Common myeloid progenitor, CD34-positive (primary cell): ENCODE data around the gene TBC1D3B.
A peak's percentile ranks its signal among the peaks of the same experiment; 100 is the strongest.

Experiments used
- CTCF ChIA-PET: fragments of 350-600 bp; sonication (Branson Sonifier 250); formaldehyde crosslinking; loops from one replicate; lab custom pipeline; 2021; ENCODE audit warnings: antibody characterized with exemption; lab: Charles Lee
- POLR2A ChIA-PET: fragments of 350-600 bp; sonication (Branson Sonifier 250); formaldehyde crosslinking; loops from one replicate; lab custom pipeline; 2021; ENCODE audit warnings: antibody characterized with exemption; lab: Charles Lee
- DNase-seq, 3 donors: peaks; one replicate each; pipeline versions ENCODE4 v3.0.0 to v3.0.0-alpha.2; 2013
- H3K27ac ChIP-seq, 2 experiments: 1 replicate in 1 of 2; 2 replicates in 1 of 2; pipeline ENCODE4 v1.7.0; 2013; ENCODE audit warnings: inconsistent platforms in 2 of 2, low read length in 2 of 2, mild to moderate bottlenecking in 2 of 2, low read depth in 1 of 2, moderate library complexity in 1 of 2; ENCODE audit not compliant: severe bottlenecking in 2 of 2, insufficient read depth in 1 of 2, poor library complexity in 1 of 2
- H3K27me3 ChIP-seq, 5 experiments: replicated peaks in 2 of 5; 1 replicate in 3 of 5; 2 replicates in 2 of 5; pipeline versions ENCODE4 v1.6.1 to v1.7.0; 2013; ENCODE audit warnings: low read length in 4 of 5, mild to moderate bottlenecking in 2 of 5, moderate library complexity in 2 of 5, inconsistent platforms in 1 of 5; ENCODE audit not compliant: insufficient read depth in 5 of 5, control insufficient read depth in 4 of 5
- H3K36me3 ChIP-seq, 4 experiments: 1 replicate in 2 of 4; 2 replicates in 2 of 4; pipeline versions ENCODE4 v1.6.1 to v1.7.0; 2013; ENCODE audit warnings: low read length in 3 of 4, control low read depth in 1 of 4, mild to moderate bottlenecking in 1 of 4; ENCODE audit not compliant: control insufficient read depth in 4 of 4, insufficient read depth in 4 of 4
- H3K4me1 ChIP-seq, 4 experiments: 1 replicate in 3 of 4; 2 replicates in 1 of 4; pipeline versions ENCODE4 v1.6.1 to v1.7.1; 2013; ENCODE audit warnings: low read length in 3 of 4, mild to moderate bottlenecking in 3 of 4, control low read depth in 1 of 4, inconsistent platforms in 1 of 4, moderate library complexity in 1 of 4; ENCODE audit not compliant: control insufficient read depth in 4 of 4, insufficient read depth in 4 of 4; ENCODE audit errors: control extremely low read depth in 1 of 4
- H3K4me3 ChIP-seq, 7 experiments: 1 replicate in 4 of 7; 2 replicates in 3 of 7; pipeline versions ENCODE4 v1.5.1 to v1.7.0; 2013; ENCODE audit warnings: mild to moderate bottlenecking in 7 of 7, low read length in 6 of 7, moderate library complexity in 6 of 7, inconsistent platforms in 2 of 7, low read depth in 2 of 7, control low read depth in 1 of 7; ENCODE audit not compliant: insufficient read depth in 4 of 7, control insufficient read depth in 1 of 7; ENCODE audit errors: extremely low read depth in 1 of 7
- H3K9me3 ChIP-seq, 5 experiments: 1 replicate in 4 of 5; 2 replicates in 1 of 5; pipeline versions ENCODE4 v1.6.1 to v1.7.1; 2013; ENCODE audit warnings: low read length in 4 of 5, mild to moderate bottlenecking in 2 of 5, inconsistent platforms in 1 of 5, low read depth in 1 of 5, moderate library complexity in 1 of 5; ENCODE audit not compliant: control insufficient read depth in 4 of 5, insufficient read depth in 2 of 5; ENCODE audit errors: control extremely low read depth in 1 of 5
- WGBS: methylation state at CpG from one replicate; pipeline ENCODE4 v1.1.5; 2013; ENCODE audit not compliant: insufficient coverage; 5-methylcytosine and 5-hydroxymethylcytosine counted together

Gene TBC1D3B

DNA sequence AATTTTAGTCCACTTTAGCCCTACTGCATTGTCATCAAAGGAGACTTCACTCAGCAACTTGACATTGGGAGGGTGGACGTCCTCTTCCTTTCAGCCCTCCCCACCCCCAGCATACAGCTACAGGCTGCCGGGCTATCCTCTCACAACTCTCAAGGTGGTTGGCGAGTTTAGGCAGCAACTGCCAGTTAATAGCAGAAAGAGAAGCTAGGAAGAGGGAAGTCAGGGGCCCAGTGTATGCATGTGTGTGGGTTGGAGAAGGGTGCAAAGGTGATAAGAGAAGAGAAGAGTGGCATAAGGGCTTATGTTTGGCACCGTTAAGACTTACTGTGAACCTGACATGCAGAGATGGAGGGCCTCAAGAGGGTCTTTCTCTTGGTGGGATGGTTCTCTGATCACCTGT lies 41.0 kb downstream of the TBC1D3B start:
- no peaks in the 10 kb centered on the region for H3K36me3 ChIP-seq
- peaks cover 0 to 11% (median 4%) of the 10 kb centered on the region in 4 experiments for H3K4me1 ChIP-seq
- H3K9me3 ChIP-seq = no peaks in the 10 kb centered on the region
- POLR2A ChIA-PET = no interaction called here
- no peak overlapping the region for H3K4me3 ChIP-seq
- no peak overlapping the region for H3K27ac ChIP-seq
- H3K27me3 ChIP-seq = peaks cover 0 to 2% (median 0%) of the 10 kb centered on the region in 5 experiments
- WGBS = 84% methylated on average over 3 of the region's 4 CpGs
- CTCF ChIA-PET = interaction anchor here (1.0 to 16.2 kb wide), 6 partner anchors 12 to 169 kb away, joined by 3 to 187 read pairs (median 4); no protein-coding TSS in a partner anchor
- DNase-seq = peak in 1 of 3 donors; percentile 30

DNA sequence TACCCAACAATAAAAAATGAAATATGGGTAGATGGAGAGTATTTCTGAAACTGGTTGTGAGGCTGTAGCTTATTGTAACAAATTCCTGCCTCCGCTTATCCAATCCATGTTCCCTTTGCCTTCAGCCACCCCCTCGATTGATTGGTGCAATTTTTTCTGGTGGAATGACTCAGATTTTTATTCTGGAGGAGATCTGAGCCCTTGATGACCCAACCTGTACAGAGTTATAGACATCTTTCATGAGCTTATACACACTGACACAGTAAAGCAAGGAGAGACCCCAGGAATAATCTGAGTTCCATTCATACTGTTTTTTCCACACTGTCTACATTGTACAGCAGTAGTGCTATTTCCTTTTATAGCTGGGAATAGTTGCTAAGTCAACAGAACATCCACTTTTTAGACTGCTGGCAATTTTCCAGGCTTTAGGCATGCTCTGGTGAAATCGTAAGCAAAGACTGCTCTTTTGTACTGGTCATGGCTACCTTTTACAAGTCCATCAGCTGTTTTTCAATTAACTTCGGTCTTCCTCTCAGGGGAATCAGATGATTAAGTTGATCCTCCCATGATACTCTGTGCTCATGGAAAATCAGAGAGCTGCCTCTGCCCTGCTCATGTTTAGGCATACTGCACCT lies 42.7 kb downstream of the TBC1D3B start:
- Histone ChIP-seq H3K36me3 (no peaks in the 10 kb centered on the region), H3K9me3 (no peaks in the 10 kb centered on the region), H3K27me3 (peaks cover 0 to 2% (median 0%) of the 10 kb centered on the region in 5 experiments), H3K4me3 (no peak overlapping the region), H3K4me1 (peaks cover 0 to 11% (median 4%) of the 10 kb centered on the region in 4 experiments), H3K27ac (no peak overlapping the region)
- 81% methylated on average over 4 of the region's 4 CpGs for WGBS
- DNase-seq = no peak
- POLR2A ChIA-PET = no interaction called here
- CTCF ChIA-PET = interaction anchor here (1.5 to 16.2 kb wide), 8 partner anchors 8 to 203 kb away, joined by 3 to 187 read pairs (median 5); partner anchors contain the start of gene RDM1

DNA sequence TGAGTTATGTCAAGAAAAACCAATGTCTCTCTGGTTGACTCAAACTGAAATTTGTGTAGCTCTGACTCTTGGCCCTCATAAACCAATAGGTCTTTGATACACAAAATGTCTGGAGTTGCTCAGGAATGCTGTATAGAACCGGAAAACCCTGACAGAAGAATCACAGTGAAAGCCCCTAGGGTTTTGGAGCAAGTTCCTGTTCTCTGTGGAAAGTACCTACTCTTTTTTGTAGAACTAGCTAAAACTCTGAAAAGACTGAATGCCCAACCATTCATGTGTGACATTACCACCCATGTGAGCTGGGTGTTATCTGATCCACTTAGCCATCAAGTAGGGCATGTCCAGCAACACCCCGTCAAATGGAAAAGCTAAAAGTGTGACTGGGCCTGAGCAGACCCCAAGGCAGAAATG lies 44.0 kb downstream of the TBC1D3B start:
- Histone ChIP-seq H3K27ac (no peak overlapping the region), H3K27me3 (peaks cover 0 to 2% (median 0%) of the 10 kb centered on the region in 5 experiments), H3K9me3 (no peaks in the 10 kb centered on the region), H3K4me3 (no peak overlapping the region), H3K36me3 (no peaks in the 10 kb centered on the region), H3K4me1 (peaks cover 0 to 11% (median 4%) of the 10 kb centered on the region in 4 experiments)
- ChIA-PET CTCF (interaction anchor here (1.1 to 16.2 kb wide), 11 partner anchors 9 to 201 kb away, joined by 3 to 187 read pairs (median 5); partner anchors contain the start of genes CCL16 and RDM1), POLR2A (interaction anchor here (0.6 to 1.3 kb wide), 4 partner anchors 20 to 436 kb away, joined by 3 to 4 read pairs (median 3); no protein-coding TSS in a partner anchor)
- DNase-seq = peak in 1 of 3 donors; percentile 10
- 94% methylated on average over 2 of the region's 2 CpGs for WGBS

DNA sequence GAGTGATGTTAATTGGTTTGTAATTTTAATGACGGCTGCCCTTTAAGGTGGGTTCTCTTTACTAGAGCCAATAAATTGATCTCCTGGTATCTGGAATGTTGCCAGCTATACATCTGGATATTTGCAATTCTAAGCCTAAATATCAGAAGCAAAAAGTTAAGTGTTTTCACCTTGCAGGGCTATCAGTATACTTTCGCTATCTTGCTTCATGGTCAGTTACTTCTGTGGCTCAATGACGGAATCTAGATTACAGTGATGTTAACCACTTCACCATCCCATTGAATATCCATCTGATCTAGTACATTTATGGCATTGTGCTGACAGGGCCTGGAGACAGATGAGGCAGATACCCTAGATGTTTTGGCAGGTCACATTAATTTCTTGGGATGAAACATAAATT lies 44.5 kb downstream of the TBC1D3B start:
- Histone ChIP-seq H3K27ac (no peak overlapping the region), H3K4me3 (no peak overlapping the region), H3K4me1 (peaks cover 0 to 11% (median 4%) of the 10 kb centered on the region in 4 experiments), H3K9me3 (peaks cover 0 to 2% (median 0%) of the 10 kb centered on the region in 5 experiments), H3K36me3 (no peaks in the 10 kb centered on the region), H3K27me3 (peaks cover 0 to 2% (median 0%) of the 10 kb centered on the region in 5 experiments)
- ChIA-PET CTCF (interaction anchor here (1.1 to 16.2 kb wide), 8 partner anchors 8 to 150 kb away, joined by 4 to 187 read pairs (median 6); partner anchors contain the start of gene CCL16), POLR2A (interaction anchor here (0.7 to 1.3 kb wide), 3 partner anchors 20 to 242 kb away, joined by 3 read pairs; no protein-coding TSS in a partner anchor)
- WGBS = 94% methylated on average over 2 of the region's 3 CpGs
- no peak for DNase-seq

DNA sequence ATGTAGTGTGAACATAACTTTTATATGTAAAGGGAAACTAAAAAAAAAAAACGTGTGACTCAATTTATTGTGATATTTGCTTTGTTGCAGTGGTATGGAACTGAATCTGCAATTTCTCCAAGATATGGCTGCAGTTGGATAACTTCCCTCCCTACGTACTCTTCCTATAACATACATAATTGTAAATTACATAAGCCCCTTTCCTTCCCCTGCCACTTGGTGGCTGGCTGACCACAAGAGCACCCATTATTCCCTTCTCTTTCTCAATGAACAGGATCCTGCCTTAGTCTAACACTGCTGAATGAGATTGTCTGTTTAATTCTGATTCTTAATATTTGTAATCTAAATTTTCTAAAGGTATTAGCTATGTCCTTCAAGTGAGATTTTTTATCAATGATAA lies 45.0 kb downstream of the TBC1D3B start:
- Histone ChIP-seq H3K27ac (no peak overlapping the region), H3K36me3 (no peaks in the 10 kb centered on the region), H3K4me1 (peaks cover 0 to 11% (median 4%) of the 10 kb centered on the region in 4 experiments), H3K27me3 (peaks cover 0 to 2% (median 0%) of the 10 kb centered on the region in 5 experiments), H3K4me3 (no peak overlapping the region), H3K9me3 (peaks cover 0 to 7% (median 3%) of the 10 kb centered on the region in 5 experiments)
- ChIA-PET POLR2A (no interaction called here), CTCF (interaction anchor here (1.6 to 16.2 kb wide), 3 partner anchors 12 to 17 kb away, joined by 6 to 187 read pairs (median 12); no protein-coding TSS in a partner anchor)
- peak; percentile 27 to 56 (median 54) for DNase-seq
- no CpG with 5 or more reads among the region's 2 CpGs for WGBS

DNA sequence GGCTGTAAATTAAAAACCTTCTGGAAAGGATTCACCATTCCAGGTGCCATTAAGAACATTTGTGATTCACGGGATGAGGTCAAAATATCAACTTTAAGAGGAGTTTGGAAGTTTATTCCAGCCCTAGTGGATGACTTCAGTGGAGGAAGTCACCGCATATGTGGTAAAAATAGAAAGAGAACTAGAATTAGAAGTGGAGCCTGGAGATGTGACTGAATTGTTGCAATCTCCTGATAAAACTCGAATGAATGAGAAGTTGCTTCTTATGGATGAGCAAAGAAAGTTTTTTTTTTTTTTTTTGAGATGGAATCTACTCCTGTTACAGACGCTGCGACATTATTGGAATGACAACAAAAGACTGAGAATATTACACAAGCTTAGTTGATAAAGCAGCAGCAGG lies 46.1 kb downstream of the TBC1D3B start:
- WGBS = 78% methylated on average over 5 of the region's 5 CpGs
- ChIA-PET POLR2A (no interaction called here), CTCF (interaction anchor here (1.3 to 16.2 kb wide), 2 partner anchors 18 to 161 kb away, joined by 4 to 187 read pairs; no protein-coding TSS in a partner anchor)
- no peak for DNase-seq
- Histone ChIP-seq H3K4me1 (peaks cover 0 to 6% (median 4%) of the 10 kb centered on the region in 4 experiments), H3K27ac (no peak overlapping the region), H3K36me3 (no peaks in the 10 kb centered on the region), H3K27me3 (peaks cover 0 to 2% (median 0%) of the 10 kb centered on the region in 5 experiments), H3K4me3 (no peak overlapping the region), H3K9me3 (peaks cover 0 to 15% (median 10%) of the 10 kb centered on the region in 5 experiments)
